ENCODE measurements around the gene SDR42E2.
A peak's percentile ranks its signal among the peaks of the same experiment; 100 is the strongest.
"Not testable (repeated sequence)": the region's sequence is repeated elsewhere in the genome, so short reads cannot be mapped to it uniquely, and the experiment has no call there.

SDR42E2 gene

DNA sequence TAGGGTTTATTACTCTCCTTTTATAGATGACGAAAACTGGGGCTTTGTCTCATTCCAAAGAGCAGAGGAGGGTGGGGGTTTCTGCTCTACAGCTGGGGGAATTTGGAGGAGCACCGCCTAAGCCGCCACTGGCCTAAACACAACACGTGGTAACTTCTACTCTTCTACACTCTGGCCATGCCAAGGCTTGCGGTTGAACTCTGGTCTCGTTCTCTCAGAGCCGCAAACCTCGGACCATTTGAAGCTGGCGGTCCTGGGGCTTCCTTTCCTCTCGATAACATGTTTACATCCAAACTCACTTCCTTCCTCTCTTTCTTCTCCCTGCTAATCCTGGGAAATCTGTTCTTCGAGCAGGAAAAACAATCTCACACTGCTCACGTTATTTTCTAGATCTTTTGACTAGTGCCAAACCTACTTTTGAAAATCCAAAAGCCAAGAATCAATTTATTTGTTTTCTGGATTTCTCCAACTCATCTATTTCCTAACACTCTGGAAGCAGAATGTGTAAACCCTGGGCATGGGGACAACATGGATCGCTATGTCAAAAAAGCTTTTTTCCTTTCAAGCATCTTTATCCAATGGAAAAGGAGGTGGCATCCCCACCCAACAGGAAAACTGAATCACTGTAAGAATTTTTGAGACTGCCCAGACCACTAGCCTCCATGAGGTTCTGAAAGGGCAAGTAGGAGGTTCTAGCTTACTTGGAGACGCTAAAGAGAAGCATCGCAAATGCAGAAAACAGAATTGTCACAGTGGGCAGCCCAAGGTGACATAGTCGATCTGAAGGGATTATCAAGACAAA is 30.2 kb downstream of the SDR42E2 start:
- no peak for DNase-seq

DNA sequence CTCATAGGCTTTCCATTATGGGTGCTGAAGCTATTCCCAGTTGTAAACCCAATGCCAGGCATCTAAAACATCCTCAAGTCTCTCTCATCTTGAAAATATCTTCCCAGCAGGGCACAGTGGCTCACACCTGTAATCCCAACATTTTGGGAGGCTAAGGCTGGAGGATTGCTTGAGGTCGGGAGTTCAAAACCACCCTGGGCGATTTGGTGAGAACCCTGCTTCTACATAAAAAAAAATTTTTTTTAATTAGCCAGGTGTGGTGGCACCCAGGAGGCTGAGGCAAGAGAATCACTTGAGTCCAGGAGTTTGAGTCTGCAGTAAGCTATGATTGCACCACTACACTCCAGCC is 30.7 kb downstream of the SDR42E2 start:
- DNase-seq: no peak

DNA sequence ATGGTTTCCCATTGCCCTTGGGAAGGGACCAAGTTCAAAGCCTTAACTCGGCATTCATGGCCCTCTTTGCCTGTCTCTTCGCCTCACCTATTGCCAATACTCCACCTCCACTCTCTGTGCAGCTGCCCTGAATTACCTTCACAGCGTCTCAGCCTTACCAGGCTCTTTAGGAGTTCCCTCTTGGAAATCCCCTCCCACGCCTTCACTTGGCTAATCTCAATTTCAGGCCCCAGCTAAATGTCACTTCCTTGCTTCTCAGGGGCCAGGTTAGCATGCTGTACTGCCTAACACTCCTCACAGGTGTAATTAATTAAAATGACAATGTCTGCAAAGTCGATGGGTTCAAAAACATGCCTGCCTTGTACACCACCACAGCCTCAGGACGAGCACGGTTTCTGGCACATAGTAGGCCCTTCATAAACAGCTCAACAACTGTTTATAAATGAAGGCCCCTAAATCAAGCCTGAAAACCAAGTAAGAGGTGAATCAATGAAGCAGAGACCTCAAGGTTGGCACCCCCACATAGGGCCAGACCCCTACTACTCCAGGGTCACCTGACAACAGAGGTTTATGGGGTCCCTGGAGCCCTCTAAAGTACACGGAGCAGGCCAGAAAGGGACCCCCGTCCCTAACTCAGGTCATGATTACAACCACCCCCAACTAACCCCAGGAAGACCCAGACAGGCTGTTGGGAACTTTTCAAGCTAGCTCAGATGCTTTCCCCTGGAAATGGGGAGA is 32.6 kb downstream of the SDR42E2 start:
- DNase-seq: no peak

DNA sequence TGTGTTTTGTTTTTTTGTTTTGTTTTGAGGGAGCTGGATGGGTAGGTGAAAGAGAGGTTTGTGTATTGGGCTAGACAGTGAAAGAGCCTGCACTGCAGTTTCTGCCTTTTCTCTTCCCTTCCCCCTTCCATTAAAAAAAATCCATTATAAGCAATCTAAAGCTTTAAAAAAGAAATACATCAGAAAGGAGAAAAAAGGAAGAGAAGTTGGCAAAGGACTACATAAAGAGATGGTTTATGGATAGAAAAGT is 33.1 kb downstream of the SDR42E2 start:
- DNase-seq: no peak

DNA sequence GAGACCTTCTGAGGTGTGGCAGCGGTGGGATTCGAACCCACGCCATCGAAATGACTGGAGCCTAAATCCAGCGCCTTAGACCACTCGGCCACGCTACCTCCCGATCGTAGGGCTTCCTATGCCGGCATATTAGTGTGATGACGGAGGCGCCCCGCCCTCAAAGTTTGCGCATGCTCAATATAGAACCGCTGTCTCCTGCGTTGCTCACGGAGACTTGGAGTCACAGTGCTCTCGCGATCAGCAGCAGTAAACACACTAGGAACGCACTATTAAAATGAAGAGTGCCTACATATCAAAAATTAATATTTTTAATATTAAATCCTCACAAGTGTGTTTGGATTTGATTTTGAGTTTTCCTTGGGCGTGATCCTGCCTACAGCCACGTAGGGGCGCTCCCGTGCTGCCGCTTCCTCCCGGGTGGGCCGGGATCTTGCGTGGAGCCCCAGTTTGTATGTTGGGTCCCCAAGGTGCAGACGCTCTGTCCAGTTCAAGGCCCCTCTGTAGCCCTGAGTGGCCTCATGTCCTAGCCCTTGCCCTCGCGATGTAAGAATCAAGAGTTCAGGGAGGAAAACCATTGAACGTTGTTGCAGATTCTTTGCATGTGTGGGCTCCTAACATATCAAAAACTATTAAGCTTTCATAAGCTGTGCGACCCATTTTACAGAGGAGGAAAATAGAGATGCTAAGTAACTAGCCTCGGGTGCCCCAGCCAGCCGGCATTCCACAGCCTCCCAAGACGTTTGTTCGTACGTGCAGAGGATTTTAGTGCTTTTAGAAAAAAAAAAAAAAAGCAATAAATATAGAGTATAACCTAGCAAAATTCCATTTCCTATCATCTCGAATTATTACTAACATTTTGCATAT is 33.6 kb downstream of the SDR42E2 start:
- peak; percentile 37 to 76 for DNase-seq

DNA sequence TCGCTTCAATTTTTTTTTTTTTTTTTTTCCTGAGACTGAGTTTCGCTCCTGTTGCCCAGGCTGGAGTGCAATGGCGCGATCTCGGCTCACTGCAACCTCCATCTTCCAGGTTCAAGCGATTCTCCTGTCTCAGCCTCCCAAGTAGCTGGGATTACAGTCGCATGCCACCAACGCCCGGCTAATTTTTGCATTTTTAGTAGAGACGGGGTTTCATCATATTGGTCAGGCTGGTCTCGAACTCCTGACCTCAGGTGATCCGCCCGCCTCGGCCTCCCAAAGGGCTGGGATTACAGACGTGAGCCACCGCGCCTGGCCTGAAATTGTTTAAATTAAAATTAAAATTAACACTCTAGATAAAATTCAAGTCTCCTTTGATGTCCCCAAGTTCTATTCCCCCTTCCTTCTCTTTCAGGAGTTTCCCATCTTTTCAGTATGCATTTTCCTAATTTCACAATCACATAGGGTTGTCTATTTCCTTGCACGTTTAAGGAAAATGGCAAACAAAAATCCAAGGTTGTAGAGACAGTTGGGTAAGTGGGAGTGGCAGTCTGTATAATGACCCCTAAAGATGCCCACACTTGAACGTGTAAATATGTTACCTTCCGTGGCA is 34.4 kb downstream of the SDR42E2 start:
- not testable (repeated sequence) for DNase-seq

DNA sequence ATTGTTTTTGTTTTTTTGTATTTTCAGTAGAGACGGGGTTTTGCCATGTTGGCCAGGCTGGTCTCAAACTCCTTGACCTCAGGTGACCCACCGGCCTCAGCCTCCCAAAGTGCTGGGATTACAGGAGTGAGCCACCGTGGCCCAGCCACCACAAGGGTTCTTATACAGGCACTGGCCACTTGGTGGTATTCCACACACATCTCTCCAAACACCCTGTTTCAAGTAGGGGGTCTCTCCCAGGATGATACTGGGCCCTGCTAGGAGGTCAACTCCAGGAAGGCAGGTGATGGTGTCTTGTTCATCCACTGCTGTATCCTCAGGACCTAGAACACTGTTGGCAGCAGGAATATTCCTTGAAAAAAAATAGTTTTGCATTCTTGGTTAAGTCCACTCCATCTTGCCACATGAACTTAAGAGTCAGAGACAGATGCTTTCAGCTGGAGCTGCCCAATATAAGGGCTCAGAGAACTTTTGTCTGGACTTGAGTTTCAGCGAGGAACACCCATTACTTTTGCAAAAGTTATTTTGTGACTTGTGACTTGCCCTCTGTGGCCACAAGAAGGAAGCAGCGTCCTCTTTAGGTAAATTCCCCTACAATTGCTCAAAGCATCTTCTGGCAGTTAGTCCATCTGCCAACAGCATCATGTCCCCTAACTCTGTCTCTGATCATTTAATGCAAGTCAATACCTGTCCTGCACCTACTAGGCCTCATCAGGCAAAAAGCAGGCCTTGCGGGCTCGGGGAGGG is 36.4 kb downstream of the SDR42E2 start:
- no peak for DNase-seq

DNA sequence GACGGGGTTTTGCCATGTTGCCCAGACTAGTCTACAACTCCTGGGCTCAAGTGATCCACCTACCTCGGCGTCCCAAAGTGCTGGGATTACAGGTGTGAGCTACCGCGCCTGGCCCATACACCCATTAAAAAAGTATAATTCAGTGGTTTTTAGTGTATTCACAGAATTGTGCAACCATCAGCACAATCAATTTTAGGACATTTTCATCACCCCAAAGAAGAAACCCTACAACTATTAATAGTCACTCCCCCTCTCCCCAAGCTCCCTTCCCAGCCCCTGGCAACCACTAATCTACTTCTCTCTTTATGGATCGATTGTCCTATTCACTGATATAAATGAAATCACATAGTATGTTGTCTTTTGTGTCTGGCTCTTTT is 39.9 kb downstream of the SDR42E2 start:
- DNase-seq: no peak

DNA sequence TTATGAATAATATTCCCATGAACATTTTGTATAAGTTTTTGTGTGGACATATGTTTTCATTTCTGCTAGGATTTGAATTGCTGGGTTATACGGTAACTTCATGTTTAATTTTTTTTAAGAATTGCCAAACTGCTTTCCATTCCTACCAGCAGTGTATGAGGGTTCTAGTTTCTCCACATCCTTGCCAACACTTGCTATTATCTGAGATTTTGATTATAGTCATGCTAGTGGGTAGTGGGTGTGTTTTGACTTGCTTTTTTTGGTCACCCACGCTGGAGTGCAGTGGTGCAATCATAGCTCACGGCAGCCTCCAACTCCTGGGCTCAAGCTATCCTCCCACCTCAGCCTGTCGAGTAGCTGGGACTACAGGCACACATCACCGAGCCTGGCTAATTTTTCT is 40.8 kb downstream of the SDR42E2 start:
- no peak for DNase-seq

DNA sequence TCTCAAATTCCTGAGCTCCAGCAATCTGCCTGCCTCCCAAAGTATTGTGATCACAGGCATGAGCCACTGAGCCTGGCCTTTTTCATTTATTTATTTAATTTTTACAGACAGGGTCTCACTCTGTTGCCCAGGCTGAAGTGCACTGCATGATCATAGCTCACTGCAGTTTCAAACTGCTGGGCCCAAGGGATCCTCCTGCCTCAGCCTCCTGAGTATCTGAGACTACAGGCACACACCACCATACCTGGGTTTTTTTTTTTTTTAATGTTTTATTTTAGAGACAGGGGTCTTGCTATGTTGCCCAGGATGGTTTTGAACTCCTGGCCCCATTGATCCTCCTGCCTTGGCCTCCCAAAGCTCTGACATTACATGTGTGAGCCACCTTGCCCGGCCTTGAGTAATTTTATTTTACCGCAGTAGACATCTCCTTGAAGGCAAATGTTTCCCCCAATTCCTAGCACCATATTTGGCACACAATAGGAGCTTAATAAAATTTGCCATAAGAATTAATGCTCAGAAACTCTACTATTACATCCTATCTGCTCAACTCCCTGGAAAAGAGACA is 41.9 kb downstream of the SDR42E2 start:
- no peak for DNase-seq

DNA sequence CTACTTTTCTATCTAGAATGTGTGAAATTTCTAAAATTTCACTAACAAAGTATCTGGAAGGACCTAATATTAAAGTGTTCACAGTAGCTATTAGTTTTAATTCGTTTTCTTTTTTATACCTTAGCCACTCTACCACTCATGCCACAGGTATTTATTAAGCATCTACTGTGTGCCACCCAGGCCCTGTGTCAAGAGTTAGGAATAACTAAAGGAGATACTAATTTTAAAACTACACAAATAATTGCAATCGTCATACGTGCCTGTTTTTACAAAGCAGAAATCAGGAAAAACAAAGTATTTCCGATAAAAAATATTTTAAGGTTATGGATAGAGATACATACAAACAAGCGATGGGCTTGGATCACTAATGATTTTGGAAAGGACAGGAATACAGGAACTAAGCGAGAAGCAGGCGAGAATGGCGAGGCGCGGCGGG is 43.3 kb downstream of the SDR42E2 start:
- DNase-seq: no peak

DNA sequence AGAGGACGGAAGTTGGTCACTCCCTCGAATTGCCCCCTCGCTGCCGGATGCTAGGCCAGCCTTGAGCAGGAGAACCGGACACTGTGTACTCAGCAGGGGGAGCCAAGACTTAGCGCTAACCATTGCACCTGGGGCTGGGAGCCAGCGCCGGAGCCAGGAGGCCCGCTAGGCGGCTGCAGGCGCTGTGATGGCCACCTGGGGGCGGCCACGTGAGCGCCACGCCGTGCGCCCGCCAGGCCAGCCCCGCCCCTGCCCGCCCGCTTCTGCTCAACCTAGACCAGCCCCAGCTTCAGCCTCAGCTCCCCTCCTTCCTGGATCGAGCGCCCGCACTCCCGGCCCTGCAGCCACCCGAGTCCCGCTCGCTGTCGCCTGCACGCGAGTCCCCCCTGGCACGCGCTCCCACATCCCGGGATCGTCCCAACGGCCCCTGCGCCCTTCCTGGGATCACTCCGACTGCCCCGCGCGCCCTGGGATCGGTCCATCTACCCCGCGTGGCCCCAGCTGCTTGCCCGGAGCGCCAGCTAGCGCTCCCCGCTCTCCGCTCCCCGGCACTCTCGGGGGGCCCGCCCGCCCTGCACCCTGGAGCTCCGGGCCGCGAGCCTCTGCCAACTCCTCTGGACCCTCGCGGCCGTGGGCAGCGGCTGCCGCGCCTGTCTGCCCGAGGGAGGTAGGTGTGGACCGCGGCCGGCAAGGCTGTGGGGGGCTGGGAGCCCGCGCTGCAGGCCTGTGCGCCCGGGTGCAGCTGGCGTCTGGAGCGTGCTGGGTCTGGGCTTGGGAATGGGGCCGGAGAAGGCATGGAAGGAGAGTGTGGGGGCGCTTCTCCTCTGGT is 43.9 kb downstream of the SDR42E2 start, which contains the start of gene EEF2K:
Gene EEF2K (plus strand): TSS at position 266 of the 829 bp plus-strand sequence. CDS start 19,452 bp downstream, outside the sequence.
- peak; percentile 78 to 91 for DNase-seq

DNA sequence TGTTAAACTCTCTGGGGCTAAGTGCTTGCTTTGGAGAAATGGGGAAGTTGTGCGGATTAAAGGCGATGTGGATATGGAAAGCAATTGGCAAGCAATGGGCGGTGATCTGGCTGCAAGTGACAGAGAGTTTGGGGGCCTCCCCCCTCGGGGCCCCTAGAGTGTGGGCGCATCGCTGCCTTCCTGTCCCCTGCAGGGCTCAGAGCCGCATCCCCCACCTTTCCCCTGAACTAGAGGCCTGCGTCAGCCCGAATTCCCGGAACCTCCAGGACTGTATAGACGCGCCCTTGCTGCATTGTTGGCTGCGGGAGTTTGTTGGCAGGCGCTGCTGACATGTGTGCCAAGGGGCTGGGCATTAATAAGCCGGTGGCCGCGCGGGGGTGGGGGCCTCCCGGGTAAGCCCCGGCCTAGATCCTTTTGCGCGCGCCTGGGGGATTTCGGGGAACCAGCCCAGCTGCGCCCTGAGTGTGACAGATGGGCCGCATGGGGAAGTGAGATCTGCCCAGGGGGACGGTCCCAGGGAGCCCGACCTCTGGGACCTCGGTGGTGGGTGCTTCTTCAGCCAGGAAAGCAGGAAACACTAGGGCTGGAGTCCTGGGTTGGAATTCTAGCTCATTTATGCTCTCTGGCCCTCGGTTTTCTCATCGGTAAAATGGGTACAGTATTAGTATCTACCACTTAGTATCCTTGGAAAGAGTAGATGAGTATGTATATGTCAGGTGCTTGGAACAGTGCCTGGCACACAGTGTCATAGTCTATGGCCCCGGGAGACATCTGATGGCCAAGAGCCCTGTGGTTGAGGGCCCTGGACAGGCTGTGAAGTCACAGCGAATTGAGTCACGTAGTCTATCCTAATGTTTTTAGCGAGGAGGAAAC is 44.8 kb downstream of the SDR42E2 start:
- no peak for DNase-seq

DNA sequence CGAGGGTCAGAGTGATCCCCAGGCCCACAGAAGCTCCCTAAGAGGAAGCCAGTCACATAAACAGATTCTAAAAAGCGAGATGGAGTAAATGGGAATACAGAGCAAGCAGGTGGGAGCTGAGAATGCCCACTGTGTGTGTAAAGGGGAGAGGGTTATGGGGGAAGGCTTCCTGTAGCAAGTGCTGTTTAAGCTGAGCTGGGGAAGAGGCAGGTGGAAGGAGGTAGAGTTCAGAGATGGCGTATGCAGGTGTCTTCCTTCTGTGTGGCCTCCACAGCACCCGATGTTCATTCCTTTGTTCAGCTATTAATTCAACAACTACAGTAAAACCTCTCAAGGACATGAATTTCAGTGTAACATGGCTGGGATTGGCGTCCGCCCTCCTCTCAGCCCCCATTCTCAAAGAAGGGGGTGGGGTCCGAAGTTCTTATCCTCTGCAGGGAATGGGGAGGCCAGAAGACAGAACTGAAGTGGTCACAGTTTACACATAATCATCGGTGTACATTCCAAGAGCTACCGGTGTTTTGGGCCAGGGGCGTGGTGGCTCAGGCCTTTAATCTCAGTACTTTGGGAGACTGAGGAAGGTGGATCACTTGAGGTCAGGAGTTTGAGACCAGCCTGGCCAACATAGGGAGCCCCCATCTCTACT is 45.5 kb downstream of the SDR42E2 start:
- no peak for DNase-seq

DNA sequence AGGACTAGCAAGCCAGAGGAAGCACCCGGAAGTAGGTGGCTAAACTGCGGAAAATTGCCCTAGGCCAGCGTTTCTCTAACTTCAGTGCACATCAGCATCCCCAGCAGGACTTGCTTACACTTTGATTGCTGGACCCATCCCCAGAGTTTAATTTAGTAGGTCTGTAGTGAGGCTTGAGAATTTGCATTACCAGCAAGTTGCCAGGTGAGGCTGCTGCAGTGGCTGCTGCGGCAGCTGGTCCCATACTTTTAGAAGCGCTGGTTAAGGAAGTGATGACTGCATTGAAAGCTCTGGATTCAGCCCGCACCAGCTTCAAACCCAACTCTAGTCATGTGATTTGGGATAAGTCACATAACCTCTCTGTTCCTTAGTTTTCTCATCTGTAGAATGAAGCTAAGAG is 48.0 kb downstream of the SDR42E2 start:
- no peak for DNase-seq

DNA sequence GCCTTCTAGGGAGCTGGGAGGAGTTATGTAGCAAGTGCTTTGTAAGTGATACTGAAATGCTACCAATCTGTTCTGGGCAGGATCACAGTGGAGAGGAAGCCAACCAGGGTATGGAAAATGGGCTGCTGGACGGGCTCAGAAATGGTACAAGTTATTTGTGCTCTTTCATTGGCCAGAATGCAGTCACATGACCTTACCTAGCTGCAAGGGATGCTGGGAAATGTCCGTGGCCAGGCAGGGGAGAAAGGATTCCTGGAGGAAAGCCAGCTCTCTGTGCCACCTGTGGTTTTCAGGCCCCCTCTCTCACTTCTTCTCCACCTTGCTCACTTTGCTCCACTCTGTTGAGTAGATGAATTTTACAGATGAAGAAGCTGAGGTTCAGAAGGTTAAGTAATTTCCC is 48.5 kb downstream of the SDR42E2 start:
- no peak for DNase-seq

DNA sequence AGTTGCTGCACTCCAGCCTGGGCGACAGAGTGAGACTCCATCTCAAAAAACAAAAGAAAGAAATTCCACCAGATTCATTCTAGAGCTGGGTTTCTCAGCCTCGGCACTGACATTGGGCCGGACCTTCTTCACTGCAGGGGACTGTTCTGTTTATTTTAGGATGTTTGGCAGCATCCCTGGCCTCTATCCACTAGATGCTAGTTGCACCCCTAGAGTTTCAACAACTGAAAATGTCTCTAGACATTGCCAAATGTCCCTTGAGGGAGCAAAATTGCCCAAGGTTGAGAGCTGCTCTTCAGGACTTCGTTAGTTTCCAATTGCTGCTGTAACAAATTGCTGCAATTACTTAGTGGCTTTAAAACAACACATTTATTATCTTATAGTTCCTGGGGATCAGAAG is 50.9 kb downstream of the SDR42E2 start:
- DNase-seq: no peak

DNA sequence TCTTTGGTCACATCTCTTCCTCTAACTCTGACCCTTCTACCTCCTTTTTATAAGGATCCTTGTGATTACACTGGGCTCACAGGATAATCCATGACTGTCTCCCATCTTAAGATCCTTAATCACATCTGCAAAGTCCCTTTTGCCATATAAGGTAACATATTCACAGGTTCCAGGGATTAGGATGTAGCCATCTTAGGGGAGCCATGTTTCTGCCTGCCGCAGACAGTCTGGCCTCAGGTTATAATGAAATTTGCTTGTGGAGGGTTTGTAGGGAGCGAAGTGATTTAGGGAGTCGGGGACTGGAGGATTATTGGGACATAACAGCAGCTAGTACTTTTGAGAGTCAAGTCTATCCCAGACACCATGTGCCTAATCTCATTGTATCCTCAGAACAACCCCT is 51.5 kb downstream of the SDR42E2 start:
- no peak for DNase-seq

DNA sequence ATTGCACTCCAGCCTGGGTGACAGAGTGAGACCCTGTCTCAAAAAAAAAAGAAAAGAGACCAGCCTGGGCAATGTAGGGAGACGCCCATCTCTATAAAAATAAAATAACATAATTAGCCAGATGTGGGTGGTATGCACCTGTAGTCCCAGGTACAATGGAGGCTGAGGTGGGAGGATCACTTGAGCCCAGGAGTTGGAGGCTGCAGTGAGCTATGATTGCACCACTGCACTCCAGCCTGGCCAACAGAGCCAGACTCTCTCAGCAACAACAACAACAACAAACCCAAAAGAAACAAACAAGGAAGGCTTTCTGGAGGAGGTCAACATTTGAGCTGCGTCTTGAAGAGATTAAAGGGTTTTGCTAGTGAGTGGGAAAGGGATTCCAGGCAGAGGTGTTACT is 52.1 kb downstream of the SDR42E2 start:
- DNase-seq: no peak

DNA sequence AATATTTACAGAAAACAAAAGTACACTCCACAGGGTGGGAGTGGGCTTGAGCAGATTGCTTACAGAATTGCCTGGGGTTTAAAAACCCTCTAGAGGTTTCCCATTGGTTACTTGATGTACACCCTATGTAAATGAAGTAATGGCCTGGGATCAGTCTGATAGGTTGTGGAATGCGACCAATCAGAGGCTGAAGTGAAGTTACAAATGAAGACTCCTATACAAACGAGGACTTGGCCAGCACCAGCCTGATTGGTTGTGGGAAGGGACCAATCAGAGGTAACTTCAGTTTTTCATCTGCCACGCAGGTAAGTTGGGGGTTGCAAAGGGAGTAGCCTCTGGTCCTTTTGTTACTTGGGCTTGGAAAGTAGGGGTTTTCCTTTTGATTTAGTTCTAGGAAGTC is 52.6 kb downstream of the SDR42E2 start:
- DNase-seq: no peak
